Tongue (tissue), 2 donors: ENCODE measurements around the gene PEX26. TPM values are rescaled to one million over a fixed set of nuclear protein-coding genes. Genes with fewer than 3 reads are reported as not detected.
A peak's percentile ranks its signal among the peaks of the same experiment; 100 is the strongest.
"Not testable (repeated sequence)": the region's sequence is repeated elsewhere in the genome, so short reads cannot be mapped to it uniquely, and the experiment has no call there.

Source experiments
- DNase-seq: peaks from one replicate; pipeline ENCODE4 v3.0.0-alpha.2; 2015
- total RNA-seq: library from RNA; depleted of rRNA; stranded (reverse); fragments of >200 nt; gene quantifications from one replicate; pipeline ENCODE4 v1.2.3, GENCODE V29; 2014

PEX26 gene
- total RNA-seq = 18.1 TPM

GRCh38 chr22:18077639-18078328, at the start of gene PEX26:
Gene PEX26, plus strand, starts transcription at chr22:18077990. Its CDS starts 387 bp downstream, at chr22:18078377.
- DNase-seq = peak; percentile 97

GRCh38 chr22:18028817-18029527, 48.8 kb upstream of the PEX26 start:
- no peak for DNase-seq

- DNase-seq = no peak
These were observed 48.0 kb upstream of the PEX26 start for GRCh38 chr22:18029686-18030267.

GRCh38 chr22:18031695-18032454, 45.9 kb upstream of the PEX26 start:
- DNase-seq = no peak

GRCh38 chr22:18032455-18033101, 45.2 kb upstream of the PEX26 start:
- peak; percentile 25 for DNase-seq

- DNase-seq = no peak
These were observed 44.4 kb upstream of the PEX26 start for GRCh38 chr22:18033204-18033998.

- DNase-seq = no peak
These were observed 43.7 kb upstream of the PEX26 start for GRCh38 chr22:18034076-18034475.

GRCh38 chr22:18035751-18036150, 42.0 kb upstream of the PEX26 start:
- peak; percentile 29 for DNase-seq

GRCh38 chr22:18040898-18041297, 36.9 kb upstream of the PEX26 start:
- not testable (repeated sequence) for DNase-seq

- DNase-seq = no peak
These were observed 35.1 kb upstream of the PEX26 start for GRCh38 chr22:18042685-18043084.

- peak; percentile 53 for DNase-seq
These were observed 33.1 kb upstream of the PEX26 start for GRCh38 chr22:18044548-18045271.

GRCh38 chr22:18045794-18046193, 32.0 kb upstream of the PEX26 start:
- DNase-seq = no peak

- no peak for DNase-seq
These were observed 29.7 kb upstream of the PEX26 start for GRCh38 chr22:18048041-18048440.

- no peak for DNase-seq
These were observed 29.3 kb upstream of the PEX26 start for GRCh38 chr22:18048441-18048898.

- no peak for DNase-seq
These were observed 27.7 kb upstream of the PEX26 start for GRCh38 chr22:18050065-18050464.

- not testable (repeated sequence) for DNase-seq
These were observed 26.7 kb upstream of the PEX26 start for GRCh38 chr22:18051113-18051512.

- not testable (repeated sequence) for DNase-seq
These were observed 24.4 kb upstream of the PEX26 start for GRCh38 chr22:18053216-18053946.

GRCh38 chr22:18055619-18056160, 22.1 kb upstream of the PEX26 start:
- DNase-seq = no peak

- no peak for DNase-seq
These were observed 21.6 kb upstream of the PEX26 start for GRCh38 chr22:18056161-18056666.
